Peyer's patch (tissue), 4 donors: Measurements from ENCODE around the gene KCNJ6. TPM values are rescaled to one million over a fixed set of nuclear protein-coding genes. Genes with fewer than 3 reads are reported as not detected.

Experiments used
- DNase-seq, 3 donors: peaks; one replicate each; pipeline ENCODE4 v3.0.0-alpha.2; 2017 to 2019
- H3K27ac ChIP-seq, 4 donors: fragments of 200-600 bp; sonication (generic); one replicate each; pipeline ENCODE4 v1.5.1; 2016 to 2019
- H3K27me3 ChIP-seq, 2 donors: fragments of 200-600 bp; sonication (generic); one replicate each; pipeline ENCODE4 v1.5.1; 2019
- H3K36me3 ChIP-seq, 3 donors: fragments of 200-600 bp; sonication (generic); one replicate each; pipeline ENCODE4 v1.5.1; 2016 to 2019
- H3K4me1 ChIP-seq, 4 donors: fragments of 200-600 bp; sonication (generic); one replicate each; pipeline ENCODE4 v1.5.1; 2016 to 2019
- H3K4me3 ChIP-seq, 4 donors: fragments of 200-600 bp; sonication (generic); 1 replicate in 3 of 4; 2 replicates in 1 of 4; pipeline ENCODE4 v1.5.1; 2016 to 2019; ENCODE audit warnings: mild to moderate bottlenecking in 1 of 4
- H3K9me3 ChIP-seq, 4 donors: fragments of 200-600 bp; sonication (generic); one replicate each; pipeline ENCODE4 v1.5.1; 2016 to 2019; ENCODE audit warnings: mild to moderate bottlenecking in 1 of 4
- CTCF ChIP-seq, 6 experiments: fragments of 450-650 bp in 4 of 6; fragments of 200-600 bp in 2 of 6; sonication (generic) in 1 of 6; IDR thresholded peaks; one replicate each; pipeline ENCODE4 v1.5.1; 2017 to 2019; ENCODE audit warnings: antibody characterized with exemption in 6 of 6, mild to moderate bottlenecking in 3 of 6, moderate library complexity in 1 of 6
- POLR2A ChIP-seq, 2 donors: fragments of 450-650 bp; IDR thresholded peaks; one replicate each; pipeline ENCODE4 v1.5.1; 2017; ENCODE audit warnings: antibody characterized with exemption in 2 of 2, mild to moderate bottlenecking in 2 of 2, moderate library complexity in 2 of 2
- total RNA-seq, 4 donors: library from RNA; depleted of rRNA; stranded (reverse); fragments of >200 nt; gene quantifications; one replicate each; pipeline ENCODE4 v1.1.0, GENCODE V29; 2016

The KCNJ6 gene
- total RNA-seq, 4 donors from 2014 or later: 0.13 to 0.83 (median 0.28) TPM

DNA sequence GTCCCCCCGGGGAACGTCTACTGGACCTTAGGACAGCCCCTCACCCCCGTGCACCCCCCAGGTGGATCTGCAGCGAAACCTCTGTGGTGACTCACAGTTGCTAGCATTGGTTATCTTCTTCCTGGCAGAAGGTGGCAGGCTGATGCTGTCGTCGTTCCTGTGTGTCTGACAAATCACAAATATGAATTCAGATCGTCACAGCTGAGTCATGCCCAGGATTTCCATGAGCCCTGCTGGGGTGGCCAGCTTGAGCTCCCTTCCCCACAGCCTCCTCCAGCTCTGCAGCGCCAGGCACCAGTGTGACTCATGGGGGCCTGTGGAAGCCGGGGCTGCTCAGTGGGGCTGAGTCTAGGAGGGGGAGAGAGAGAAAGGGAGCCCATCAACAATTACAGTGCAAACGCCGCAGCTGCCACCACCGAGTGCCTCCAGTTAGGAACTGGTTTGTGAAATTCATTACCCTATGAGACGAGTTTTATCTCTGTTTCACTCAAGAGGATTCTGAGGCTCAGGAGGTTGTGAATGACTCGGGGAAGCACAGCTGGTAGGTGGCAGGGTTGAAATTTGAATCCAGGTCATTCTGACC, 351.8 kb downstream of the KCNJ6 start:
- Histone ChIP-seq H3K4me1 (peaks cover 0 to 16% (median 3%) of the 10 kb centered on the region in 4 donors), H3K9me3 (no peaks in the 10 kb centered on the region), H3K27ac (peak overlapping the region; percentile 88 to 94 (median 88)), H3K36me3 (no peaks in the 10 kb centered on the region), H3K4me3 (peak overlapping the region; percentile 65 to 94 (median 78)), H3K27me3 (no peaks in the 10 kb centered on the region)
- peak in 2 of 3 donors; percentile 72 to 89 for DNase-seq
- TF ChIP-seq CTCF (IDR thresholded peaks at IDR 0.05) (peak in 2 of 6 experiments; percentile 4 to 5), POLR2A (IDR thresholded peaks at IDR 0.05) (no peak)

GRCh38 chr21:37563641-37564340, 352.5 kb downstream of the KCNJ6 start:
- H3K4me1 ChIP-seq: peaks cover 0 to 16% (median 3%) of the 10 kb centered on the region in 4 donors
- TF ChIP-seq CTCF (IDR thresholded peaks at IDR 0.05) (peak in 5 of 6 experiments; percentile 25 to 51 (median 40)), POLR2A (IDR thresholded peaks at IDR 0.05) (peak; percentile 44 to 49)
- H3K27ac ChIP-seq: peak overlapping the region; percentile 88 to 94 (median 88)
- no peaks in the 10 kb centered on the region for H3K27me3 ChIP-seq
- H3K4me3 ChIP-seq: peak overlapping the region; percentile 65 to 94 (median 78)
- no peaks in the 10 kb centered on the region for H3K36me3 ChIP-seq
- H3K9me3 ChIP-seq: no peaks in the 10 kb centered on the region
- peak; percentile 93 to 97 (median 95) for DNase-seq

GRCh38 chr21:37562920-37563640, 353.2 kb downstream of the KCNJ6 start:
- peak in 2 of 3 donors; percentile 55 to 65 for DNase-seq
- H3K4me3 ChIP-seq: peak overlapping the region; percentile 65 to 94 (median 78)
- H3K4me1 ChIP-seq: peaks cover 0 to 16% (median 3%) of the 10 kb centered on the region in 4 donors
- peak overlapping the region; percentile 88 to 94 (median 88) for H3K27ac ChIP-seq
- H3K27me3 ChIP-seq: no peaks in the 10 kb centered on the region
- TF ChIP-seq CTCF (IDR thresholded peaks at IDR 0.05) (no peak), POLR2A (IDR thresholded peaks at IDR 0.05) (no peak)
- H3K9me3 ChIP-seq: no peaks in the 10 kb centered on the region
- no peaks in the 10 kb centered on the region for H3K36me3 ChIP-seq

DNA sequence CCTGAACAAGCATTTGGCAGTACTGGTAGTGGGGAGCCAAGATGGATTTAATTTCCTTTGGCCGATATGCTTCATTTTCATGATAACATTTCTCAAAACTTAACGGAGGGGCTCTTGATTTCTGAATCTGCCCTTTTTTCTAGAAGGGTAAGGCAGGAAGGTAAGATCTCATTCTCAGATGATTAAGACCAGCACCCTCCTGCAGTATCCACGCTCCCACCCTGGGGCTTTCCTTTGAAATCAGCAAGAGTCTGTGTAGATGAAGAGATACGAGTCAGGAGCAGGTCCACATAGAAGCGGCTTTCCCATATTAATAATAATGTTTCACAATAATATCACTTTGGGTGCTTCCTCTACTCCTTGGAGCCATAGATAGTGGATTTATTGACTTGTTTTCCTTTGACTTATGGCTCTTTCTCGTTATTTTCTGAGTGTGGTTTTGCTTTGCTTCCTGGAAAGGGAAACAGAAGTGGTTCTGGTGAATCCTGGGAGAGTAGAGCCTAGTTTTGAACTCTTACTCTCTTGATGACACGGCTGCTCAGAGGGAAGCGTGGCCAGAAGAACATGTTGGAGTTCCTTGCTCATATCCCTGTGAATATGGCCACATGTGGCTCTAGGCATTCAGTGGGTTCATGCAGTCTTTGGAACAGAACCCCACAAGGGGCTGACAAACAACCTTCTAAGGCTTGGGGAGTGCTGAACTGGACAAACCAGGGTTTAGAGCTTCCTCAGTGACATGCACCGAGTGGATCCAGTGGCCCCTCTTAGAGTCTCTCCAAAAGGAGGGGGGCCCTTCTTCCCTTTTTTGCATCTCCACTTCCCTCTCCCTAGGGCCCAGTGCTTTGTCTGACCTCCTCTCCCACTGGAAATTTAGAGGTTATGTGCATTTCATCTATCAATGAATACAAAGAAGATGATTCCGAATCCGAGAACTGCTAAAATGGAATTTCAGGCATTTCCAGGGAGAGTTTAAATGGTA, 354.0 kb downstream of the KCNJ6 start:
- Histone ChIP-seq H3K9me3 (no peaks in the 10 kb centered on the region), H3K36me3 (no peaks in the 10 kb centered on the region)
- no peak for TF ChIP-seq CTCF (IDR thresholded peaks at IDR 0.05)
- no peak for TF ChIP-seq POLR2A (IDR thresholded peaks at IDR 0.05)

DNA sequence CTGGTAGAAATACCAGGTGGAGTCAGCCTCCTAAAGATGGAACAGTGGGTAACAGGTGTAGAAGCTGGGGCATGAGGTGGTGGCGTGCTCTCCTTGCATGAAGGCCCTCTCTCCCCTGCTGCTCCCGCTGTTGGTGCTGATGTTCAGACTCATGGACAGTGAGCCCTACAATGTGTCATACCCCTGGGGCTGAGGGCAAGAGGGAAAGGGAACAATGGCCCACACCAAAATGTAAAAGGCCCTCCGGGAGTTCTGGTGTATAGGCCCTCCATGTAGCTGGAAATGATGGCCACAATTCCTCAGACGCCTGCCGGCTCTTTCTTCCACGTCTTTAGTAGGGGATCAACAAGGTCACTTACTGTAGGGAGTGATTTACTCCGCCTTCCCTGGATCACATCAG, 354.8 kb downstream of the KCNJ6 start:
- TF ChIP-seq CTCF (IDR thresholded peaks at IDR 0.05) (no peak), POLR2A (IDR thresholded peaks at IDR 0.05) (no peak)
- DNase-seq: no peak
- H3K27ac ChIP-seq: no peak overlapping the region
- H3K4me1 ChIP-seq: peaks cover 0 to 16% (median 5%) of the 10 kb centered on the region in 4 donors
- H3K36me3 ChIP-seq: no peaks in the 10 kb centered on the region
- no peak overlapping the region for H3K4me3 ChIP-seq
- H3K27me3 ChIP-seq: no peaks in the 10 kb centered on the region
- H3K9me3 ChIP-seq: no peaks in the 10 kb centered on the region

More for the DNA sequence above, 354.0 kb downstream of the KCNJ6 start:
- Histone ChIP-seq H3K4me3 (no peak overlapping the region), H3K27me3 (no peaks in the 10 kb centered on the region), H3K4me1 (peaks cover 0 to 16% (median 4%) of the 10 kb centered on the region in 4 donors), H3K27ac (no peak overlapping the region)
- DNase-seq: no peak
